Activated CD8-positive, alpha-beta memory T cell treated with anti-CD3 and anti-CD28 coated beads, Interleukin-2, amount 50 U/mL, for 48 hours (primary cell): ENCODE data around the gene KIF20A.
"Not testable (repeated sequence)": the region's sequence is repeated elsewhere in the genome, so short reads cannot be mapped to it uniquely, and the experiment has no call there.

Experiments
- DNase-seq: peaks from one replicate; pipeline ENCODE4 v3.0.0-alpha.2; 2020

KIF20A gene

GRCh38 chr5:138188626-138189025, 9.7 kb downstream of the KIF20A start:
- no peak for DNase-seq

DNA sequence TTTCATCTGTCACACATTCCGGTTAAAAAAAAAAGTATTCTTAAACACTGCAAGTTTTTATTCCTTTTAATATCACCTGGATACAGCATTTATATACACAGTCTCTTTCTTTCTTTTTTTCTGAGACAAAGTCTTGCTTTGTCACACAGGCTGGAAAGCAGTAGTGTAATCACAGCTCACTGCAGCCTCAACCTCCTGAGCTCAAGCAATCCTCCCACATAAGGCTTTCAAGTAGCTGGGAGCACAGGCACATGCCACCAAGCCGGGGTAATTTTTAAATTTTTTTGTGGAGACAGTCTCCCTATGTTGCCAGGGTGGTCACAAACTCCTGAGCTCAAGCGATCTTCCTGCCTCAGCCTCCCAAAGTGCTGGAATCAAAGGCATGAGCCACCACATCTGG, 13.9 kb downstream of the KIF20A start:
- DNase-seq: no peak

GRCh38 chr5:138193859-138194258, 14.9 kb downstream of the KIF20A start:
- not testable (repeated sequence) for DNase-seq

DNA sequence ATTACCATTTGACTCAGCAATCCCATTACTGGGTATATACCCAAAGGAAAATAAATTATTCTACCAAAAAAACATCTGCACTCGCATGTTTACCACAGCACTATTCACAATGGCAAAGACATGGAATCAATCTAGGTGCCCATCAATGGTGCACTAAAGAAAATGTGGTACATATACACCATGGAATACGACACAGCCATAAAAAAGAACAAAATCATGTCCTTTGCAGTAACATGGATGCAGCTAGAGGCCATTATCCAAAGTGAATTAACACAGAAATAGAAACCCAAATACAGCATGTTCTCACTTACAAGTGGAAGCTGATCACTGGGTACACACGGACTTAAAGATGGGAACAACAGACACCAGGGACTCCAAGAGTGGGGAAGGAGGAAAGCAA, 32.1 kb downstream of the KIF20A start:
- DNase-seq: no peak

GRCh38 chr5:138212828-138213160, 33.9 kb downstream of the KIF20A start:
- DNase-seq: no peak

- DNase-seq: peak; percentile 88
These were observed 34.5 kb downstream of the KIF20A start, which contains the start of gene CDC23 for GRCh38 chr5:138213161-138214029. Gene CDC23 (minus strand): TSS chr5:138213323. CDS start chr5:138213312, 11 bp downstream.

DNA sequence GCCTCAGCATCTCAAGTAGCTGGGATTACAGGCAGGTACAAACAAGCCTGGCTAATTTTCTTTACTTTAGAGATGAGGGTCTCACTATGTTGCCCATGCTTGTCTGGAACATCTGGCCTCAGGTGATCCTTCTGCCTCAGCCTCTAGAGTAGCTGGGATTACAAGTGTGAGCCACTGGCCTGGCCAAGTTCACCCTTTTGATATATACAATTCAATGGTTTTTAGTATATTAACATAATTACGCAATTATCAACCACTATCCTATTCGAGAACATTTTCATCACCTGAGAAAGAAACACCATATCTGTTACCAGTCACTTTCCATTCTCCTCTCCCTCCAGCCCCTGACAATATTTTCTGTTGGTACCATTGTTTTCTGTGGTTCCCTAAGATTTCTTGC, 37.9 kb downstream of the KIF20A start:
- no peak for DNase-seq

DNA sequence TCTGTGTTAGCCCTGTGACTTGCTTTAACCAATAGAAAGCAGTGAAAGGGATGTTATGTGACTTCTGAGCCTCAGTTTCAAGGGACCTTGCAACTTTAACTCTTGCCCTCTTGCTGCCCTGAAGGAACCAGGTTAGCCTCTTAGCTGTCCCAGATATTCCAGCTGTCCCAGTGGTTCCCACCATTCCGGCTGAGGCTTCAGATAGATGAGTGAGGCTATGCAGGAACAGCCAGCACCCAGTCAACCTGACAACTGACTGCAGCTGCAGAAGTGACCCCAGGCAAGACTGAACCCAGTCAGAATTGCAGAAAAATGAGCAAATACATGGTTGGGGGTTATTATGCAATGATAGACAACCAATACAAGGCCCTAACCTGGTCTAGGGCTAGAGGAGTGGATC, 44.6 kb downstream of the KIF20A start:
- DNase-seq: no peak

GRCh38 chr5:138224712-138225111, 45.8 kb downstream of the KIF20A start:
- DNase-seq: no peak

DNA sequence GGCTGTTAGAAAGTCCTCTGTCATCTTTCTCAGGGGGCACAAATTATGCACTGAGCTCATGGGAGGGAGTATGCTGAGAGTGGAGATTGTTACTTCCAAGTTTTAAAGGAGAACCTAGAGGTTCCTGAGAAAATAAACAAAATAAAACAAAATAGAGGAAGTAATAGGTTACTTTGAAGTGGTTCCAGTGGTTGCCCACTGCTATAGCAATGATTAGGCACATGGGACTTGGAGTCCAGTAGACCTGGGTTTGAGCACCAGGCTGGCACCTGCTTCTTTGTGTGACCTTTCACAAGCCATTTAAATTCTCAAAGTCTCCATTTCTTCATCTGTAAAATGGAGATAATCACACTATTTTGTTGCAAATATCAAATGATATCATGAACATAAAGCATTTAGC, 48.0 kb downstream of the KIF20A start:
- DNase-seq: no peak

GRCh38 chr5:138229387-138229786, 50.5 kb downstream of the KIF20A start:
- no peak for DNase-seq

DNA sequence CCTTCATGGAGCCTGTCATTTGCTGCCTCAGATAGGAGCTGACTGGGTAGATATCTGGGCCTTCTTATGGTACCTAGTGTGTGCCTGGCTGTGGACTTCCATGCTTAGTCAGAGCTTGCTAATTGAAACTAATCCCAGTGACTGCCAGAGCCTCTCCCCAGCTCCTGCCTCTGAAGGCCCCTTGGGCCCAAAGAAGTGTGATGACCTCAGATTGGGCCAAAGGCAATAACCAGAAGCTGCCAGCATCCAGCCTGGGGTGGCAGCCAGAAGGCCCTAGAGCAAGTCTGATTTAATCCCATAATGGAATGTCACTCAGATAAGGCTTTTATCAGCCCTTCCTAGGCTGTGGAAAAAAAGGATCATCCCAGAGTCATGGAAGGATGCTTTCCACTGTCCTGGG, 51.3 kb downstream of the KIF20A start:
- no peak for DNase-seq

- no peak for DNase-seq
These were observed 52.2 kb downstream of the KIF20A start for GRCh38 chr5:138230981-138231589.

DNA sequence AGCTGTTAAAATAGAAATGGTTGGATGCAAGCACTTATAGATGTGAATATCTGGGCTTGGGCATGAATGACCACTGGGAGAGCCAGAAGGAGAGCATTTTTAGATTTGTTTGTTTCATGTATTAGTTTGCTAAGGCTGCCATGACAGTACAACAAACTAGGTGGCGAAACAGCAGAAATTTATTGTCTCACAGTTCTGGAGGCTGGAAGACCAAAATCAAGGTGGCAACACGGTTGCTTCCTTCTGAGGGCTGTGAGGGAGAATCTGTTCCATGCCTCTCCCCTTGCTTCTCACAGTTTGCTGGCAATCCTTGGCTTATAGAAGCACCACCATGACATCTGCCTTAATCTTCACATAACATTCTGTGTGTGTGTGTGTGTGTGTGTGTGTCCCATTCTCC, 54.4 kb downstream of the KIF20A start:
- no peak for DNase-seq

- no peak for DNase-seq
These were observed 55.7 kb downstream of the KIF20A start for GRCh38 chr5:138234651-138235050.
